ENCODE results near the gene CCR2.

GRCh38 chr3:46349484-46350261 is 4.2 kb upstream of the CCR2 start:
- TF ChIP-seq CTCF (IDR thresholded peaks at IDR 0.05) = no peak
- TF ChIP-seq POLR2A (IDR thresholded peaks at IDR 0.05) = no peak
- TF ChIP-seq EP300 (IDR thresholded peaks at IDR 0.05) = no peak
- no peak for TF ChIP-seq POLR2AphosphoS5 (IDR thresholded peaks at IDR 0.05)

Data from suprapubic skin (tissue), 4 donors.